ENCODE data around the gene SEMA4D.

DNA sequence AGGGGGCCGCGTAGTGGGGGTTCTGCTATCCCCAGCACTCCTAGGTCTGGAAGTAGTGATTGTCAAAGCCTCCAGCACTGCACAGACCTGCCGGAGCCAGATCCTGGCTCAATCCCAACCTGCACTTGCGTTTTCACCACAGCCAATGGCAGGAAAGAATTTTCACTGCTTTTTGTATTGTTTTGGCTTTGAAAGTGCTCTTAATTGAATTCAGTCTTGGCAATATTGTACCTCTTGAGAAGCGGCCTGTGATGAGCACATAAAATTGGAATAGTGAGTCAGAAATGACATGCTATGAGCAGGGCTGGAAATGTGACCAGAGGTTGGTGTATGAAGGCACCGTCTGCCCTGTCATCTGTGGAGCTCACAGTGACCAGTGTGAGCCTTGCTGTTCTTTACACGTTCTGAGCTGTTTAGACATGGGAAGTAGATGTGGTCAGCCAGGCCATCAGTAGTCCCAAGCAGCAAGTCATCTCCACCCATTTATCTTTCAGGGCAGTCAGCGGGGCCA is 138.1 kb downstream of the SEMA4D start:
- TF ChIP-seq, protein P1, sequence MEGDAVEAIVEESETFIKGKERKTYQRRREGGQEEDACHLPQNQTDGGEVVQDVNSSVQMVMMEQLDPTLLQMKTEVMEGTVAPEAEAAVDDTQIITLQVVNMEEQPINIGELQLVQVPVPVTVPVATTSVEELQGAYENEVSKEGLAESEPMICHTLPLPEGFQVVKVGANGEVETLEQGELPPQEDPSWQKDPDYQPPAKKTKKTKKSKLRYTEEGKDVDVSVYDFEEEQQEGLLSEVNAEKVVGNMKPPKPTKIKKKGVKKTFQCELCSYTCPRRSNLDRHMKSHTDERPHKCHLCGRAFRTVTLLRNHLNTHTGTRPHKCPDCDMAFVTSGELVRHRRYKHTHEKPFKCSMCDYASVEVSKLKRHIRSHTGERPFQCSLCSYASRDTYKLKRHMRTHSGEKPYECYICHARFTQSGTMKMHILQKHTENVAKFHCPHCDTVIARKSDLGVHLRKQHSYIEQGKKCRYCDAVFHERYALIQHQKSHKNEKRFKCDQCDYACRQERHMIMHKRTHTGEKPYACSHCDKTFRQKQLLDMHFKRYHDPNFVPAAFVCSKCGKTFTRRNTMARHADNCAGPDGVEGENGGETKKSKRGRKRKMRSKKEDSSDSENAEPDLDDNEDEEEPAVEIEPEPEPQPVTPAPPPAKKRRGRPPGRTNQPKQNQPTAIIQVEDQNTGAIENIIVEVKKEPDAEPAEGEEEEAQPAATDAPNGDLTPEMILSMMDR (conservative IDR thresholded peaks at IDR 0.05; ENCODE audit: low read depth, low read length): no peak
- TF ChIP-seq EZH2 (IDR thresholded peaks at IDR 0.05; ENCODE audit: low read length, unreplicated experiment) (no peak), EZH2phosphoT487 (IDR thresholded peaks at IDR 0.05; ENCODE audit: borderline replicate concordance, low read length) (no peak)
